Measurements from ENCODE around the gene SMAD2.
"Not testable (repeated sequence)": the region's sequence is repeated elsewhere in the genome, so short reads cannot be mapped to it uniquely, and the experiment has no call there.

Gene SMAD2

DNA sequence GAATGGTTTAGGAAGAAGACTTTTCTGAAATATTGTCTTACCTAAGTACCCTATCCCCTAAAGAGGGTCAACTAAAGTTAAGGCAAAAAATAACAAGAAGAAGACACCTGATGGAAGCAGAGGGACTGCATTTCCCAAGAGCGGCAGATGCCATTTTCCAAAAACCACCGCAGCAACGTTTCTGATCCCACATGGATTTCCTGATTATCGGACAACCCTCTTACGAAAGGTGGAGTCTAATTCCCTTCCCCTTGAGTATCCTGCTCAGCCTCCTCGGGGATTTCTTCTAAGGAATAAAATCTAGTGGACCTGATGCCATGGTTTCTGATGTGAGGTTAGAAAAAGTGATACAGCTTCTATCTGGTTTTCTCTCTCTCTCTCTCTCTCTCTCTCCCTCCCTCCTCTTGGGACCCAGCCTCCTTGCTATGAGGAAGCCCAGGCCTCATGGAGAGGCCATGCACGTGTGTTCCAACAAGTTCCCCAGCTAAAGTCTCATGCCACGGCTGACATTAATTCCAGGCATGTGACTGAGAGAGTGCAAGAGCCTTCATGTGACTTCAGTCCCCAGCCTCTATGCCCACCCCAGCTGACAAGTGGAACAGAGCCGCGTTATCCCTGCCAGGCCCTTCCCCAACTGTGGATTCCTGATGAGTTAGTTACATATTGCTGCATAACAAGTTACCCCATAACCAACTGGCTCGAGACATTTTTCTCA, 150.3 kb downstream of the SMAD2 start:
- peaks cover 3% of the 10 kb centered on the region for H3K36me3 Mint-ChIP-seq (ENCODE audit: insufficient read depth)
- ATAC-seq (replicated peaks) (no peak), DNase-seq (no peak)
- H3K27me3 Mint-ChIP-seq: peaks cover 29 to 32% of the 10 kb centered on the region in 2 donors
- peaks cover 0 to 6% of the 10 kb centered on the region in 2 donors for H3K9me3 Mint-ChIP-seq
- no peak overlapping the region for H3K27ac Mint-ChIP-seq
- H3K4me3 Mint-ChIP-seq: no peak overlapping the region
- H3K4me1 Mint-ChIP-seq (ENCODE audit: low read depth in 2 of 2): no peaks in the 10 kb centered on the region

DNA sequence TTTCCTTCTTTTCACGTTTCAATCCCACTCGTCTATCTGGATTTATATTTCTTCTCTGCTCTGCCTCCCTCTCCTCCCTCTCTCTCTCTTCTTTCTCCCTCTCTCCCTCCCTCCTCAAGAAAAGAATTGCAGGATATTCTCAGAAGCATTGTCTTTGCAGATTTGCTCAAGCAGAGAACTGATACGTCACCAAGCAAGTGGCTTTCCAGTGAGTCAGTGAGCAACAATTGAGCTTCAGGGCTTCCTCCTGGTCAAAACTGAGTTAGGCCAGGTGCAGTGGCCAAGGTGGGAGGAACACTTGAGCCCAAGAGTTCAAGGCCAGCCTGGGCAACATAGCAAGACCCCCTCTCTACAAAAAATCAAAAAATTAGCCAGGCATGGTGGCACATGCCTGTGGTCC, 151.1 kb downstream of the SMAD2 start:
- H3K36me3 Mint-ChIP-seq (ENCODE audit: insufficient read depth): peaks cover 3% of the 10 kb centered on the region
- H3K9me3 Mint-ChIP-seq: peaks cover 0 to 5% of the 10 kb centered on the region in 2 donors
- H3K4me3 Mint-ChIP-seq: no peak overlapping the region
- no peak for DNase-seq
- ATAC-seq (replicated peaks): no peak
- no peaks in the 10 kb centered on the region for H3K4me1 Mint-ChIP-seq (ENCODE audit: low read depth in 2 of 2)
- peaks cover 29 to 35% of the 10 kb centered on the region in 2 donors for H3K27me3 Mint-ChIP-seq
- H3K27ac Mint-ChIP-seq: no peak overlapping the region

DNA sequence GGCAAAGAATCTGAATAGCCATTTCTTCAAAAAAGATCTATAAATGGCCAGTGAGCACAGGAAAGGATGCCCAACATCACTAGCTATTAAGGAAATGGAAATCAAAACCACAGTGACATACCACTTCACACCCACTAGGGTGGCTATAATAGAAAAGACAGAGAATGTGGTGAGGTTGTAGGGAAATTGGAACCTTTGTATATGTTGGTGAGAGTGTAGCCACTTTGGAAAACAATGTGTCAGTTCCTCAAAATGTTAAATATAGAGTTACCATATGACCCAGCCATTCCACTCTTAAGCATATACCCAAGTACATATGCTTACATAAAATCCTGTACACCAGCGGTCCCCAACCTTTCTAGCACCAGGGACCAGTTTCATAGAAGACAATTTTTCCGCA, 152.8 kb downstream of the SMAD2 start:
- H3K27ac Mint-ChIP-seq: no peak overlapping the region
- ATAC-seq (replicated peaks): no peak
- peaks cover 3% of the 10 kb centered on the region for H3K36me3 Mint-ChIP-seq (ENCODE audit: insufficient read depth)
- H3K4me3 Mint-ChIP-seq: no peak overlapping the region
- DNase-seq: no peak
- H3K4me1 Mint-ChIP-seq (ENCODE audit: low read depth in 2 of 2): peaks cover 0 to 2% of the 10 kb centered on the region in 2 donors
- H3K9me3 Mint-ChIP-seq: no peaks in the 10 kb centered on the region
- H3K27me3 Mint-ChIP-seq: peaks cover 29 to 42% of the 10 kb centered on the region in 2 donors

DNA sequence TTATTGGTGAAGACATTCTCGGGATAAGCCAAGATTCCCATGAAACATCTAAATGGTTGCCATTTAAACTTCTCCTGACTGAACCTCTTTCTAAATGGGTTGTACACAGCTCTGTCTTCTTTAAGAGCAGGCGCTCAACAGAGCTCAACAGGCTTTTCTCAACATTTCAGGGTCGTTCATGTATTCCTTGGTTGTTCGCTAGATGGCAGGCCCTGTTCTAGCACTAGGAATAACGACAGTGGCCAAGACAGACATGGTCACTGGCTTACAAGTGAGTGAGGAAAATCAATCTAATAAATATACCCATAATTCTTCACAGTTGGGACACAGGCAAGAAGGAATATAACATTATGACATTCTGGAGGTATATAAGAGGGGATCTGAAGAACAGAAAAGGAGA, 154.5 kb downstream of the SMAD2 start:
- DNase-seq: no peak
- no peak overlapping the region for H3K27ac Mint-ChIP-seq
- no peak overlapping the region for H3K4me3 Mint-ChIP-seq
- H3K4me1 Mint-ChIP-seq (ENCODE audit: low read depth in 2 of 2): peaks cover 0 to 2% of the 10 kb centered on the region in 2 donors
- peaks cover 22 to 36% of the 10 kb centered on the region in 2 donors for H3K27me3 Mint-ChIP-seq
- no peaks in the 10 kb centered on the region for H3K9me3 Mint-ChIP-seq
- ATAC-seq (replicated peaks): no peak
- H3K36me3 Mint-ChIP-seq (ENCODE audit: insufficient read depth): no peaks in the 10 kb centered on the region

- Mint-ChIP-seq H3K4me3 (no peak overlapping the region), H3K4me1 (ENCODE audit: low read depth in 2 of 2) (peaks cover 0 to 2% of the 10 kb centered on the region in 2 donors), H3K9me3 (no peaks in the 10 kb centered on the region), H3K36me3 (ENCODE audit: insufficient read depth) (no peaks in the 10 kb centered on the region), H3K27ac (no peak overlapping the region), H3K27me3 (peaks cover 15 to 19% of the 10 kb centered on the region in 2 donors)
- no peak for ATAC-seq (replicated peaks)
- no peak for DNase-seq
Measured at GRCh38 chr18:47773931-47774330, 156.5 kb downstream of the SMAD2 start.

DNA sequence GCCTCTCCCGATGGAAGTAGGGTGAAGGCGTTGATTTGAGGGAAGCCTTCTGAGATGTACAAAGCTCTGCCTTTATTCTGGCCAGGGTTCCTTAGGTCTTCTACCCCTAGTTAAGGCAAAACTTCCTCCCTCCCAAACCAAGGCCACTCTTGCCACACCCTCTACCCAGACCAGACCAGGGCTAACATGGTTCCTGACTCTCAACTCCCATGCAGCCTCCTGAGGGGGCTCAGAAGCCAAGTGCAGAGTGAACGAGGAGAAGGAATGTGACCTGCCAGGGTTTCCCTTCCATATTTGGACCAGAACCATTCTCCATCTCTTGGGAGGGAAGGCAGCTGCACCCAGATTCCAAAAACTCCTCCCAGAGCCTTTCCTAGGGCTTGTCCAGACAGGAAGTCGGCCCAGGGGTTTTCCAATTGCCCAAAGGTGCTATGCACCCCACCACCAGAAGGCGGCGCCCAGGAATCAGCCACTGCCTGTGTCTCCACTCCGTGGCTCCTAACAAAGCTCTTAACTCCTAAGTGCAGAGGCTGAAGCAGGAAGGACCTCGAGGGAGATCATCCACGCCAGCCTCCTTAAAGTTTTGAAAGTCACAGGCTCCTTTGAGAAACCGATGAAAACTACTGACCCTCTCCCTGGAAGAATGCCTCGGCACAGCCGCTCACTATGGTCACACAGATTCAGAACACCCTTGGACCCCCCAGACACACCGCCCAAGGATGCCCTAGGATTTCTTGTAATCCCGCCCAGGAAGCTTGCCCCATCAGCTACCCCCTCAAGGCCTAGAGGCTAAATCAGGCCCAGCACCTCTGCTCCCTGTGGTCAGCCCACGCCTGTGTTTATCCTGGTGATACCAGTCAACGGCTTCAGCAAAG, 157.8 kb downstream of the SMAD2 start:
- DNase-seq (peak; percentile 24 to 44 (median 32)), ATAC-seq (replicated peaks) (peak; percentile 46)
- Mint-ChIP-seq H3K9me3 (no peaks in the 10 kb centered on the region), H3K27me3 (peaks cover 11 to 16% of the 10 kb centered on the region in 2 donors), H3K36me3 (ENCODE audit: insufficient read depth) (no peaks in the 10 kb centered on the region), H3K4me1 (ENCODE audit: low read depth in 2 of 2) (peaks cover 0 to 2% of the 10 kb centered on the region in 2 donors), H3K4me3 (no peak overlapping the region), H3K27ac (no peak overlapping the region)

GRCh38 chr18:47771922-47772321, 158.5 kb downstream of the SMAD2 start:
- no peaks in the 10 kb centered on the region for H3K36me3 Mint-ChIP-seq (ENCODE audit: insufficient read depth)
- no peaks in the 10 kb centered on the region for H3K9me3 Mint-ChIP-seq
- H3K4me1 Mint-ChIP-seq (ENCODE audit: low read depth in 2 of 2): peaks cover 0 to 2% of the 10 kb centered on the region in 2 donors
- ATAC-seq (replicated peaks) (no peak), DNase-seq (no peak)
- no peak overlapping the region for H3K4me3 Mint-ChIP-seq
- peaks cover 11 to 16% of the 10 kb centered on the region in 2 donors for H3K27me3 Mint-ChIP-seq
- H3K27ac Mint-ChIP-seq: no peak overlapping the region

DNA sequence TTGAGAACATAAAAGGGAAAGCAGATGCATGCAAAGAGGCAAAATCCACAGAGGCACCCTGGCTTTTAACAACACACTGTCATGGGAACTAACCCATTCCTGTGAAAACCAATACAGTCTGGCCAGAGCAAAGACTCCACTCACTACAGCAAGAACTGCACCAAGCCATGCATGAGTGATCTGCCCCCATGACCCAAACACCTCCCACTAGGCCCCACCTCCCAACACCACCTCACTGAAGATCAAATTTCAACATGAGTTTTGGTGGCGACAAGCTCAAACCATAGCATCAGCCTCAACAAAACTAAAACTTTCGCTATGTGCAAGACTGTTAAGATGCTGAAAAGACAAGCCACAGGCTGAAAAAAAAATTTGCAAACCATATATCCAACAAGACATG, 162.8 kb downstream of the SMAD2 start:
- peaks cover 6 to 19% of the 10 kb centered on the region in 2 donors for H3K27me3 Mint-ChIP-seq
- peaks cover 0 to under 1% of the 10 kb centered on the region in 2 donors for H3K4me1 Mint-ChIP-seq (ENCODE audit: low read depth in 2 of 2)
- H3K9me3 Mint-ChIP-seq: no peaks in the 10 kb centered on the region
- ATAC-seq (replicated peaks): no peak
- DNase-seq: no peak
- H3K27ac Mint-ChIP-seq: no peak overlapping the region
- no peak overlapping the region for H3K4me3 Mint-ChIP-seq
- no peaks in the 10 kb centered on the region for H3K36me3 Mint-ChIP-seq (ENCODE audit: insufficient read depth)

- H3K36me3 Mint-ChIP-seq (ENCODE audit: insufficient read depth); H3K4me1 Mint-ChIP-seq (ENCODE audit: low read depth in 2 of 2); H3K4me3 Mint-ChIP-seq; H3K9me3 Mint-ChIP-seq; ATAC-seq (replicated peaks); DNase-seq: not testable (repeated sequence)
- Mint-ChIP-seq H3K27me3 (peaks cover 6 to 21% of the 10 kb centered on the region in 2 donors), H3K27ac (peak overlapping the region in 1 of 2 donors; percentile 69)
Measured at GRCh38 chr18:47767198-47767597, 163.3 kb downstream of the SMAD2 start.

All from effector memory CD8-positive, alpha-beta T cell (primary cell).